Peyer's patch (tissue), 4 donors: ENCODE data around the gene PATZ1. TPM values are rescaled to one million over a fixed set of nuclear protein-coding genes. Genes with fewer than 3 reads are reported as not detected.
"Not testable (repeated sequence)": the region's sequence is repeated elsewhere in the genome, so short reads cannot be mapped to it uniquely, and the experiment has no call there.

Experiments used
- DNase-seq, 3 donors: peaks; one replicate each; pipeline ENCODE4 v3.0.0-alpha.2; 2017 to 2019
- H3K27ac ChIP-seq, 4 donors: fragments of 200-600 bp; sonication (generic); one replicate each; pipeline ENCODE4 v1.5.1; 2016 to 2019
- H3K27me3 ChIP-seq, 2 donors: fragments of 200-600 bp; sonication (generic); one replicate each; pipeline ENCODE4 v1.5.1; 2019
- H3K36me3 ChIP-seq, 3 donors: fragments of 200-600 bp; sonication (generic); one replicate each; pipeline ENCODE4 v1.5.1; 2016 to 2019
- H3K4me1 ChIP-seq, 4 donors: fragments of 200-600 bp; sonication (generic); one replicate each; pipeline ENCODE4 v1.5.1; 2016 to 2019
- H3K4me3 ChIP-seq, 4 donors: fragments of 200-600 bp; sonication (generic); 1 replicate in 3 of 4; 2 replicates in 1 of 4; pipeline ENCODE4 v1.5.1; 2016 to 2019; ENCODE audit warnings: mild to moderate bottlenecking in 1 of 4
- H3K9me3 ChIP-seq, 4 donors: fragments of 200-600 bp; sonication (generic); one replicate each; pipeline ENCODE4 v1.5.1; 2016 to 2019; ENCODE audit warnings: mild to moderate bottlenecking in 1 of 4
- POLR2A ChIP-seq, 2 donors: fragments of 450-650 bp; IDR thresholded peaks; one replicate each; pipeline ENCODE4 v1.5.1; 2017; ENCODE audit warnings: antibody characterized with exemption in 2 of 2, mild to moderate bottlenecking in 2 of 2, moderate library complexity in 2 of 2
- total RNA-seq, 4 donors: library from RNA; depleted of rRNA; stranded (reverse); fragments of >200 nt; gene quantifications; one replicate each; pipeline ENCODE4 v1.1.0, GENCODE V29; 2016
- TF ChIP-seq, protein P1 (sequence below), 6 experiments: fragments of 450-650 bp in 4 of 6; fragments of 200-600 bp in 2 of 6; sonication (generic) in 1 of 6; IDR thresholded peaks; one replicate each; pipeline ENCODE4 v1.5.1; 2017 to 2019; ENCODE audit warnings: antibody characterized with exemption in 6 of 6, mild to moderate bottlenecking in 3 of 6, moderate library complexity in 1 of 6

The PATZ1 gene
- total RNA-seq, result 10 to 100 TPM; 12.4 to 28.3 (median 21.2) TPM

- Histone ChIP-seq H3K36me3 (peaks cover 0 to 11% (median 0%) of the 10 kb centered on the region in 3 donors), H3K27ac (peak within 1 kb of the TSS; percentile 79 to 94 (median 88)), H3K4me1 (peaks cover 3 to 51% (median 28%) of the 10 kb centered on the region in 4 donors), H3K27me3 (no peaks in the 10 kb centered on the region), H3K9me3 (no peaks in the 10 kb centered on the region), H3K4me3 (peak within 1 kb of the TSS; percentile 49 to 82 (median 78))
- peak in 2 of 3 donors; percentile 78 to 89 for DNase-seq
- TF ChIP-seq POLR2A (IDR thresholded peaks at IDR 0.05), result no peak
- TF ChIP-seq, protein P1, sequence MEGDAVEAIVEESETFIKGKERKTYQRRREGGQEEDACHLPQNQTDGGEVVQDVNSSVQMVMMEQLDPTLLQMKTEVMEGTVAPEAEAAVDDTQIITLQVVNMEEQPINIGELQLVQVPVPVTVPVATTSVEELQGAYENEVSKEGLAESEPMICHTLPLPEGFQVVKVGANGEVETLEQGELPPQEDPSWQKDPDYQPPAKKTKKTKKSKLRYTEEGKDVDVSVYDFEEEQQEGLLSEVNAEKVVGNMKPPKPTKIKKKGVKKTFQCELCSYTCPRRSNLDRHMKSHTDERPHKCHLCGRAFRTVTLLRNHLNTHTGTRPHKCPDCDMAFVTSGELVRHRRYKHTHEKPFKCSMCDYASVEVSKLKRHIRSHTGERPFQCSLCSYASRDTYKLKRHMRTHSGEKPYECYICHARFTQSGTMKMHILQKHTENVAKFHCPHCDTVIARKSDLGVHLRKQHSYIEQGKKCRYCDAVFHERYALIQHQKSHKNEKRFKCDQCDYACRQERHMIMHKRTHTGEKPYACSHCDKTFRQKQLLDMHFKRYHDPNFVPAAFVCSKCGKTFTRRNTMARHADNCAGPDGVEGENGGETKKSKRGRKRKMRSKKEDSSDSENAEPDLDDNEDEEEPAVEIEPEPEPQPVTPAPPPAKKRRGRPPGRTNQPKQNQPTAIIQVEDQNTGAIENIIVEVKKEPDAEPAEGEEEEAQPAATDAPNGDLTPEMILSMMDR (IDR thresholded peaks at IDR 0.05), result no peak
These were observed at the start of gene PATZ1 for GRCh38 chr22:31346255-31346732. Gene PATZ1, minus strand, starts transcription at chr22:31346346. Its CDS starts 744 bp downstream, at chr22:31345602.

- no peaks in the 10 kb centered on the region for H3K27me3 ChIP-seq
- H3K4me1 ChIP-seq, result peaks cover 0 to 4% (median 0%) of the 10 kb centered on the region in 4 donors
- TF ChIP-seq, protein P1 (IDR thresholded peaks at IDR 0.05), result no peak
- TF ChIP-seq POLR2A (IDR thresholded peaks at IDR 0.05), result no peak
- no peak overlapping the region for H3K4me3 ChIP-seq
- DNase-seq, result no peak
- no peaks in the 10 kb centered on the region for H3K36me3 ChIP-seq
- no peaks in the 10 kb centered on the region for H3K9me3 ChIP-seq
- no peak overlapping the region for H3K27ac ChIP-seq
These were observed 48.2 kb upstream of the PATZ1 start for GRCh38 chr22:31394326-31394725.

GRCh38 chr22:31393893-31394292 is 47.7 kb upstream of the PATZ1 start:
- TF ChIP-seq, protein P1 (IDR thresholded peaks at IDR 0.05), result no peak
- TF ChIP-seq POLR2A (IDR thresholded peaks at IDR 0.05), result no peak
- H3K27me3 ChIP-seq, result no peaks in the 10 kb centered on the region
- H3K4me1 ChIP-seq, result peaks cover 0 to 3% (median 0%) of the 10 kb centered on the region in 4 donors
- no peaks in the 10 kb centered on the region for H3K9me3 ChIP-seq
- no peak for DNase-seq
- H3K4me3 ChIP-seq, result no peak overlapping the region
- no peak overlapping the region for H3K27ac ChIP-seq
- no peaks in the 10 kb centered on the region for H3K36me3 ChIP-seq

DNA sequence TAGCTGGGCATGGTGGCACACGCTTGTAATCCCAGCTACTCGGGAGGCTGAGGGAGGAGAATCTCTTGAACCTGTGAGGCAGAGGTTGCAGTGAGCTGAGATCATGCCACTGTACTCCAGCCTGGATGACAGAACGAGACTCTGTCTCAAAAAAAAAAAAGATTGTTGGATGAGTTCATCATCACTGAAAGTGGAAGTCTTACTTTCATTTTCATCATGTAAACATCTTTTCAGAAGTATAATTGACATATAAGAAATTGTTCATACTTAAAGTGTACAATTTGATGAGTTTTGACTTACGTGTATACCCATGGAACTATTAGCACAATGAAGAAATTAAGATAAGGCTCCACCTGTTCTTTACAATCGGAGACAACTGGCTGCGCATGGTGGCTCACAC is 32.5 kb upstream of the PATZ1 start:
- not testable (repeated sequence) for DNase-seq, H3K36me3 ChIP-seq, H3K27ac ChIP-seq, H3K4me3 ChIP-seq, H3K9me3 ChIP-seq, H3K4me1 ChIP-seq, H3K27me3 ChIP-seq

DNA sequence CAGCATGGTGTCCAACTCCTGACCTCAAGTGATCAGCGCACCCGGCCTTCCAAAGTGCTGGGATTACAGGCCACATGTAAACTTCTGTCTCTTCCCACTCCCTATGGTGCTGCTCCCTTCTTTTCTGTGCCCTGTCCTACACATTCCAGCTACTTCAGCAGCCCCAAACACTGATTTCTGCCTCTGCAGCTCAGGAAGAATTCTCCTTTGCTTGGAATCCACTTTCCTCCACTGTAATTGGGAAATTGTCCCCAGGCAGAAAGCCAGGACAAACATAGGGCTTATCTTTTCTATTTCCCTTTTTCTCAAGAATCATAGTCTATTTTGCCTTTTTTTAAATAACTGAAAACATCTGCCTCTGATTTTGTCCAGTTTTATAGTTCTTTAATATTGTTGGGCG is 32.0 kb upstream of the PATZ1 start:
- no peak overlapping the region for H3K4me3 ChIP-seq
- H3K27ac ChIP-seq, result no peak overlapping the region
- H3K27me3 ChIP-seq, result no peaks in the 10 kb centered on the region
- DNase-seq, result no peak
- H3K9me3 ChIP-seq, result no peaks in the 10 kb centered on the region
- TF ChIP-seq POLR2A (IDR thresholded peaks at IDR 0.05), result no peak
- TF ChIP-seq, protein P1 (IDR thresholded peaks at IDR 0.05), result no peak
- no peaks in the 10 kb centered on the region for H3K4me1 ChIP-seq
- H3K36me3 ChIP-seq, result no peaks in the 10 kb centered on the region

- no peak overlapping the region for H3K4me3 ChIP-seq
- TF ChIP-seq, protein P1 (IDR thresholded peaks at IDR 0.05), result no peak
- no peak for TF ChIP-seq POLR2A (IDR thresholded peaks at IDR 0.05)
- no peaks in the 10 kb centered on the region for H3K4me1 ChIP-seq
- no peak for DNase-seq
- H3K9me3 ChIP-seq, result no peaks in the 10 kb centered on the region
- H3K27ac ChIP-seq, result no peak overlapping the region
- H3K27me3 ChIP-seq, result no peaks in the 10 kb centered on the region
- no peaks in the 10 kb centered on the region for H3K36me3 ChIP-seq
These were observed 31.5 kb upstream of the PATZ1 start for GRCh38 chr22:31377612-31378011.
